ENCODE results near the gene INTS7.

The INTS7 gene

GRCh38 chr1:211948377-211948776, 87.0 kb downstream of the INTS7 start:
- TF ChIP-seq TEAD4 (IDR thresholded peaks at IDR 0.05) (no peak), YY1 (IDR thresholded peaks at IDR 0.05; ENCODE audit: low read depth) (no peak), TCF12 (IDR thresholded peaks at IDR 0.05; ENCODE audit: low read depth) (no peak), TAF1 (IDR thresholded peaks at IDR 0.05; ENCODE audit: low read depth) (no peak), CREB1 (IDR thresholded peaks at IDR 0.05; ENCODE audit: low read depth) (no peak), ZBTB7A (IDR thresholded peaks at IDR 0.05; ENCODE audit: low read depth) (no peak), MAX (IDR thresholded peaks at IDR 0.05) (no peak), EGR1 (IDR thresholded peaks at IDR 0.05) (no peak), FOXM1 (IDR thresholded peaks at IDR 0.05; ENCODE audit: borderline replicate concordance, low read depth) (no peak), EP300 (IDR thresholded peaks at IDR 0.05; ENCODE audit: borderline replicate concordance) (no peak), CEBPB (IDR thresholded peaks at IDR 0.05) (no peak), USF1 (IDR thresholded peaks at IDR 0.05) (no peak), REST (IDR thresholded peaks at IDR 0.05; ENCODE audit: low read depth) (no peak)

GRCh38 chr1:211947396-211948295, 87.7 kb downstream of the INTS7 start:
- no peak for TF ChIP-seq FOXM1 (IDR thresholded peaks at IDR 0.05; ENCODE audit: borderline replicate concordance, low read depth)
- TF ChIP-seq ZBTB7A (IDR thresholded peaks at IDR 0.05; ENCODE audit: low read depth), result no peak
- TF ChIP-seq EP300 (IDR thresholded peaks at IDR 0.05; ENCODE audit: borderline replicate concordance), result no peak
- TF ChIP-seq CREB1 (IDR thresholded peaks at IDR 0.05; ENCODE audit: low read depth), result no peak
- no peak for TF ChIP-seq USF1 (IDR thresholded peaks at IDR 0.05)
- TF ChIP-seq NFIC (IDR thresholded peaks at IDR 0.05), result no peak
- no peak for TF ChIP-seq TEAD4 (IDR thresholded peaks at IDR 0.05)
- TF ChIP-seq TAF1 (IDR thresholded peaks at IDR 0.05; ENCODE audit: low read depth), result no peak
- TF ChIP-seq CEBPB (IDR thresholded peaks at IDR 0.05), result no peak
- no peak for TF ChIP-seq TCF12 (IDR thresholded peaks at IDR 0.05; ENCODE audit: low read depth)
- TF ChIP-seq EGR1 (IDR thresholded peaks at IDR 0.05), result no peak
- no peak for TF ChIP-seq RAD21 (IDR thresholded peaks at IDR 0.05; ENCODE audit: low read depth)
- TF ChIP-seq MAX (IDR thresholded peaks at IDR 0.05), result no peak
- no peak for TF ChIP-seq YY1 (IDR thresholded peaks at IDR 0.05; ENCODE audit: low read depth)

GRCh38 chr1:211944733-211945500, 90.4 kb downstream of the INTS7 start:
- TF ChIP-seq RAD21 (IDR thresholded peaks at IDR 0.05; ENCODE audit: low read depth) (peak; percentile 27; the same call in 1 of the 2 replicates), REST (IDR thresholded peaks at IDR 0.05; ENCODE audit: low read depth) (no peak)

GRCh38 chr1:211942583-211942982, 92.8 kb downstream of the INTS7 start:
- TF ChIP-seq USF1 (IDR thresholded peaks at IDR 0.05) (no peak), REST (IDR thresholded peaks at IDR 0.05; ENCODE audit: low read depth) (no peak), TCF12 (IDR thresholded peaks at IDR 0.05; ENCODE audit: low read depth) (no peak), TAF1 (IDR thresholded peaks at IDR 0.05; ENCODE audit: low read depth) (no peak), CEBPB (IDR thresholded peaks at IDR 0.05) (no peak), CREB1 (IDR thresholded peaks at IDR 0.05; ENCODE audit: low read depth) (no peak), EGR1 (IDR thresholded peaks at IDR 0.05) (no peak), TEAD4 (IDR thresholded peaks at IDR 0.05) (no peak), NFIC (IDR thresholded peaks at IDR 0.05) (no peak), ZBTB7A (IDR thresholded peaks at IDR 0.05; ENCODE audit: low read depth) (no peak), FOXM1 (IDR thresholded peaks at IDR 0.05; ENCODE audit: borderline replicate concordance, low read depth) (no peak), YY1 (IDR thresholded peaks at IDR 0.05; ENCODE audit: low read depth) (no peak), EP300 (IDR thresholded peaks at IDR 0.05; ENCODE audit: borderline replicate concordance) (no peak)
